Glomerular endothelial cell (primary cell): Measurements from ENCODE around the gene TESMIN. TPM values are rescaled to one million over a fixed set of nuclear protein-coding genes. Genes with fewer than 3 reads are reported as not detected.

ENCODE experiments used
- DNase-seq: peaks from one replicate; pipeline ENCODE4 v3.0.0-alpha.2; 2011; ENCODE audit warnings: low read depth, low spot score; ENCODE audit errors: extremely low read depth
- total RNA-seq: library from RNA; depleted of rRNA; stranded (reverse); fragments of >200 nt; gene quantifications from 2 replicates; pipeline ENCODE4 v1.2.3, GENCODE V29; 2015

TESMIN gene, protein sequence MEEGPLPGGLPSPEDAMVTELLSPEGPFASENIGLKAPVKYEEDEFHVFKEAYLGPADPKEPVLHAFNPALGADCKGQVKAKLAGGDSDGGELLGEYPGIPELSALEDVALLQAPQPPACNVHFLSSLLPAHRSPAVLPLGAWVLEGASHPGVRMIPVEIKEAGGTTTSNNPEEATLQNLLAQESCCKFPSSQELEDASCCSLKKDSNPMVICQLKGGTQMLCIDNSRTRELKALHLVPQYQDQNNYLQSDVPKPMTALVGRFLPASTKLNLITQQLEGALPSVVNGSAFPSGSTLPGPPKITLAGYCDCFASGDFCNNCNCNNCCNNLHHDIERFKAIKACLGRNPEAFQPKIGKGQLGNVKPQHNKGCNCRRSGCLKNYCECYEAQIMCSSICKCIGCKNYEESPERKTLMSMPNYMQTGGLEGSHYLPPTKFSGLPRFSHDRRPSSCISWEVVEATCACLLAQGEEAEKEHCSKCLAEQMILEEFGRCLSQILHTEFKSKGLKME
- 4.0 and 10.8 TPM in 2 replicates for total RNA-seq

DNA sequence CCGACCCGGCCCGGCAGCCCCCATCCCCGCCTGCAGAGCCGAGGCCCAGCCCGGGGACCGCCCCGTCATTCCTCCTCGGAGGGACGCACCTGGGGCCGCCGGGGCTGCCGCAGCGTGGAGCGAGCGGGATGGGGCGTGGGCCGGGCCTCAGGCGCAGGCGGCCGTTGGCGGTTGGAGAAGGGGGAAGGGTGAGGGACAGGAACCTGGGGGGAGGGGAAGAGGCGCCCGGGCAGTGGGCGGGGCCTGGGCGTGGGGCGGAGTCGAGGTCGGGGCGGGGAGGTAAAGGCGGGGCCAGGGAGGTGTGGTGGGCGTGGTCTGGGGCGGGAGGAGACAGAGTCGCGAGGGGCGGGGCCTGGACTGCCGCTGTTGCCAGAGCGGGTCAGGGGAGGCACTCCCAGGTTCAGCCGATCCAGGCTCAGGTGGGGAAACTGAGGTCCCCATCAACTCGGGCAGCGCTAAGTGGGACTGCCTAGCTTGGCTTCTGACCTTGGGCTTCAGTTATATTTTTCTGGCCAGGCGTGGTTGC is at the start of gene TESMIN:
Gene TESMIN, minus strand, starts transcription at position 190 of the 526 bp plus-strand sequence. CDS start 860 bp downstream, outside the sequence.
- no peak for DNase-seq

GRCh38 chr11:68798221-68798813 is 47.0 kb upstream of the TESMIN start:
- no peak for DNase-seq

- DNase-seq = no peak
These were observed 45.5 kb upstream of the TESMIN start for GRCh38 chr11:68796801-68797200.

GRCh38 chr11:68792400-68792966 is 41.2 kb upstream of the TESMIN start:
- no peak for DNase-seq

- no peak for DNase-seq
These were observed 33.3 kb upstream of the TESMIN start for GRCh38 chr11:68784653-68785052.

DNA sequence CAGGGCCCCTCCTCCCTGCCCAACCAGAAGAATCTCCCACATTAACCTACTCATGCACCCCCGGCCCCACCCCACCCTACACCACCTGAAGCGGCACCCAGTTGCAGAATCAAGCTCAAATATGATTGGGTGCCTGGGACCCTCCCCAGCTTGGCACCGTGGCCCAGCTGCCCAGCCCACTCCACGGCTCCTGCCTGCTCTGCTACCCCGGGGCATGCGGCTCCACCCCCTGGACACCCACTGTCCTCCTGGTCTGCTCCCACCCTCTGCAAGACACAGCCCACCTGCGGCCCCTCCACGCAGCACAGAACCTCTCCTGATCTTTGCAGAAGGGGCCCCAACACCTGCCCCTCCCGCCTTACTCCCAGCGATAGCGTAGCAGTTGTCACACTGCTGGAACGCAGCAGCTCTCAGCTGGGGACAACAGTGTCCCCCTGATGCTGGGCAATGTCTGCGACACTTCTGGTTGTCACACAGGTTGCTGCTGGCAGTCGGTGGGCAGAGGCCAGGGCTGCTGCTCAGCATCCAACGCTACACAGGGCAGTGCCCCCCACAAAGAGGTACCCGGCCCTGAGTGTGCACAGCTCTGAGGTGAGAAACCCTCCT is 32.0 kb upstream of the TESMIN start:
- DNase-seq = no peak

DNA sequence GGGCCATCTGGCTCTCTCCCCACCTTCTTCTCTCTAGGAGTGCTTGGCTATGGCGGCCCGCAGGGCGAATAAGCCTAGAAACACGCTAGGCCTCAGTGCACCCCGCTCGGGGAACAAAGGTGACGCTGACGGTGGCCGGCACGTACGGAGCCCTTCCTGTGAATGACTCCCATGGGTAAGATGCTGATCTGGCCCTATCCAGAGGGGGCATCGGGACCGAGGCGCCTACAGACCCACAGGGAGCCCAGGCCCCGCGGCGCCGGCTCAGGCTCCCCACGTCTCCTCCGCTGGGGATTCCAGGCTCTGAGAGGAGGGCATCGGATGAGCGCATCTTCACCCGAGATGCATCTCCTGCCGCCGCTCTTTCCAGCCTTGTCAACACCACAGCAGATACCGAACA is 31.4 kb upstream of the TESMIN start:
- DNase-seq = no peak

DNA sequence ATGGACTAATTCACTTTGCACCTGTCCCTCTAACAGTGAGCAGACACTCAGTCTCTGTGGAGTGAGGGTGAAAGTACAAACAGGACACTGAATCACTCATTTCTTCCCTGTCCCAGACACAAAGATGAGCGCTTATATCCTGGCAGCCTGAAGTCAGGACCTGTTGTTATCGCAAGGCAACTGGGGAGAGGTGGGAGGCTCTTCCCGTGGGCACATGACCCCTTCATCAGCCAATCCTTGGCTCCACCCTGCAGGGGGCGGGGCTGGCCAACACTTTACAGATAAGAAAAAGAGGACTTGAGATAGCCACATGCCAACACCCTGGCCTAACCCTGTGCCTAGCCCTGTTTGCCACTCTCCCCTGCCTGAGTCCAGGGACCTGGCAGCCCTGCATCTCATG is 29.5 kb upstream of the TESMIN start:
- no peak for DNase-seq

GRCh38 chr11:68778205-68778604 is 26.9 kb upstream of the TESMIN start:
- no peak for DNase-seq

DNA sequence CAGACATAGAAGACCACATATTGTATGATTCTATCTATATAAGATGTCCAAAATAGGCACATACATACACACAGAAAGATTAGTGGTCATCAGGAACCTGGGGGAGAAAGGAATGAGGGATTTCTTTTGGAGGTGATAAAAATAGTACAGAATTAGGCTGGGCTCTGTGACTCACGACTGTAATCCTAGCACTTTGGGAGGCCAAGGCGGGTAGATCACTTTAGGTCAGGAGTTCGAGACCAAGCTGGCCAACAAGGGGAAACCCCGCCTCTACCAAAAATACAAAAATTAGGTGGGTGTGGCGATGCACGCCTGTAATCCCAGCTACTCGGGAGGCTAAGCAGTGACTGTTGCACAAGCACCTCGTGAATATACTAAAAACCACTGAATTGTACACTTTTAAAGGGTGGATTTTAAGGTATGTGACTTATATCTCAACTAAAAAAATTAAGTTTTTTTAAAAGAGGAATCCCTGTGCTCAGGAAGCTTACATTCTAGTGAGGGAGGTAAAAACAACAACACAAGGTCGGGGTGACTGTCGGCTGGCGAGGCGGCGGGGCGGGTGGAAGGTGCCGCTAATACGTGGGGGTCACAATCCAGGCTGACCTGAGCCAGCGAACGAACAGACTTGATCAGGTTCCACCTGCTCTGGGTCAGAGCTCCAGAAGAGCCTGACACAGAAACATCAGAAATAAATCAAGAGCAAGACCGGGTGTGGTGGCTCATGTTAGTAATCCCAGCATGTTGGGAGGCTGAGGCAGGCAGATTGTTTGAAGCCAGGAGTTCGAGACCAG is 25.3 kb upstream of the TESMIN start:
- no peak for DNase-seq

GRCh38 chr11:68775951-68776388 is 24.6 kb upstream of the TESMIN start:
- DNase-seq = no peak

DNA sequence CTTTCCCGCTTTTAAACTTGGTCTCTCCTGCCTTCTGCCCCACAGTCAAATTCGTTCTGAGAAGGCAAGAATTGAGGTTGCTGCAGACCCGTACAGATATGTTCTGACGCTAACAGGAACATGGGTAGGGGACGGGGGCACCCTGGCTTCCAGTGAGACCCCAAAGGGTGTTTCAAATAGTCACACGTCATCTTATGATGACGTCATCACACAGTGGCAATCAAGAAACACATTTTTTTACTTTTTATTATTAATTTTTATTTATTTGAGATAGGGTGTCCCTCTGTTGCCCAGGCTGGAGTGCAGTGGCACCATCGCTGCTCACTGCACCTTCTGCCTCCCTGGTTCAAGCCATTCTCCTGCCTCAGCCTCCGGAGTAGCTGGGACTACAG is 22.9 kb upstream of the TESMIN start:
- DNase-seq = no peak

DNA sequence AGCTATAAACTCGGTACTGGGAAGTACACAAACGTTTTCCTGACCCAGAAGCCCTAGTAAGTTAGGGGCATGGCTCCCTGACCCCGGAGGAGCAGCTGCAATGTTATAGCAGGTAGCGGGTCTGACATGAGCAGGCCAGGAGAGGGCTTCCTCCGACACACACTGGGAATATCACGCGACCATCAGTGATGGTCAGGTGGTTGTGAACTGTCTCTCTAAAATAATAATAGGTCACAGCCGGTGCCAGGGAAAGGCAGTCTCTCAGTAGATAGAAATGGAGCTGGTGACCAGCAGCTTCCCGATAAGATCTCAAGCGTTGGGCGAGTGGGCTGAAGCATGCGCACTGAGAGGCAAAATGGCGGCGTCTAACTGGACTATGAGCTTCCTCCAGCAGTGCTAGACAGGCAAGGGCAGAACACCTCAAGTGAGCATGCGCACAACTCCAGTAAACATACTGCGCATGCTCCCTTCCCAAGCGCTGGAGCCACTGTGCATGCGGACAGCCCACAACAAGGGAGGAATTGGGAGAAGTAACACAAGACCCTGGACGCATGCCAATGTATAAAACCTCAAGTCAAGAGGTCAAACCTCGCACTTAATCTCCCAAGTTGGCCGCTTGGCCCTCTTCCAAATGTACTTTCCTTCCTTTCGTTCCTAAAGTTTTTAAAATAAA is 22.3 kb upstream of the TESMIN start:
- DNase-seq = no peak

- no peak for DNase-seq
These were observed 21.6 kb upstream of the TESMIN start for GRCh38 chr11:68772936-68773335.

DNA sequence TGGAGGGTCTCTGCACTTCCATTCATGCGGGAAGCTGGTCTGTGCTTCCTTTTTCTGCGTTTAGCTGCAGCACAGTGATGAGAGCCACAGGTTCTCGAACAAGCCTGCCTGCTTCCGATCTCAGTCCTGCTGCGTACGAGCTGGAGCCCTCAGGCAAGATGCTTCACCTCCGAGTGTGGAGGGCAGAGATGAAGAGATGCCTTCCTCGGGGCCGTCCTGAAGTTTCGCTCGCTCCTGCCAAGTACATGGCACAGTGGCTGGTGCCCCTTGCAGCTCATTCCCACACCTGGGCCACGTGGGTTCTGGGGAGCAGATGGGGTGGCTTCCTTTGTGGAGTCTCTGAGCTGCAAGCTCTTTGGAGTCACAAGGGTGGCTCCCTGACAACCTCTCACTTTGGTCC is 19.5 kb upstream of the TESMIN start:
- no peak for DNase-seq

DNA sequence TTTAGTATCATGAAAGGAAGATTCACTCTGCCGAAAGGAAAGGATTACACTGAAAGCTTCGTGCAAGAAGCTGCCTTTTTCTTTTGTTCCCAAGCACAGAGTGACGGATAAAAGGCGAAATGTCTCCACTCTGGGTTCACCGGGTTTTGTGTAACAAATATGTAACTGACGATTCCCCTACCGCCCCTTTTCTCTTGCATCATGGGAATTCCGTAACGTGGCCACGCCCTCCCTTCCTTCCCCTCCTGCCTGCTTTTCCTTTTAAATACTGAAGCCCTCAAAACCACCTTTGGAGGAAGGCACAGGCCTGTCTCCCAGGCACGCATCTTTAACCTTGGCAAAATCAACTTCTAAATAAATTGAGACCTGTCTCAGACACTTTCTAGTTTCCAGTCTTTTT is 16.4 kb upstream of the TESMIN start:
- DNase-seq = no peak

DNA sequence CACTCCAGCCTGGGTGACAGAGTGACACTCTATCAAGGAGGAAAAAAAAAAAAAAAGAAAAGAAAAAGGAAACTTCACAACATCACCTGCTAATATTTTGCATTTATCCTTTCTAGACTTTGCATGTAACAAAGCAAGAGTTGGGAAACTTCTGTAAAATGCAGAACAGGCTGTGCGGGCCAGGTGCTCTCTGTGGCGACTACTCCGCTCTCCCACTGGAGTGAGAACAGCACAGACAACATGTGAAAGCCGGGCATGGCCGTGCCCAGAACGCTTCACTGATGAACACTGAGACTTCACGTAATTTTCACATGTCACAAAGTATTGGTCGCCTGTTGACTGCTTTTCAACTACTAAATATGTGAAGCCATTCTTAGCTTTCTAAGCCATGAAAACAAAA is 15.5 kb upstream of the TESMIN start:
- DNase-seq = no peak

GRCh38 chr11:68764746-68765145 is 13.4 kb upstream of the TESMIN start:
- no peak for DNase-seq

- DNase-seq = no peak
These were observed 12.8 kb upstream of the TESMIN start for GRCh38 chr11:68763926-68764657.
